Upper lobe of left lung (tissue), 4 donors: ENCODE data around the gene PRCC.

ENCODE experiments used
- POLR2A ChIP-seq, 4 donors: fragments of 450-650 bp; IDR thresholded peaks; one replicate each; pipeline ENCODE4 v1.5.1; 2016 to 2017; ENCODE audit warnings: antibody characterized with exemption in 4 of 4, mild to moderate bottlenecking in 2 of 4
- TF ChIP-seq, protein P1 (sequence below), 6 experiments: fragments of 450-650 bp in 4 of 6; fragments of 200-600 bp in 2 of 6; sonication (generic) in 2 of 6; IDR thresholded peaks; one replicate each; pipeline ENCODE4 v1.5.1; 2016 to 2019; ENCODE audit warnings: antibody characterized with exemption in 6 of 6

DNA sequence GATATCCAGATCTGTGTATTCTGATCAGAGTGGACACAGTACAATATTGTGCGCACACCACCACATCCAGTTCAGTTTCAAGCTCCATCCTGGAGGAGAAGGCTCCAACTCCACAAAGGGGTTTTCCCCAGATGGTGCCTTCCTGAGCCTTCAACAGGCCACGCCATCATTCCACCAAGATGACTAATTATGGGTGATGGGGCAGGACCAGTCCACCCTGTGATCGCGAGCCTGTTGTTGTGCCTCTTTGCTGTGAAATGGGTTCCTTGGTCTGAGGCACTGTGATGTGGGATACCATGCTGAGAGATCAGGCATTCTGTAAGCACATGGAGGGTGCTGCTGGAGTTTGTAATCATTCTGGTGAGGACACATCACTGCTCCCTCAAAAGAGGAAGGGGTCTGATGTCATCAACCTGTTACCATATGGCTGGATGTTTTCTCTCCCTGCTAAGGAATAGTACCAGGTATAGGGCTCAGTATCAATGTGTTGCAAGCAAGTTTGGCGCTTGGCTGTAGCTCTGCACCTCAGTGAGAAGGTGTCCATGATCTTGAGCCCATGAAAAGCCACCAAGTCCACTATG lies 56.0 kb downstream of the PRCC start:
- no peak for TF ChIP-seq POLR2A (IDR thresholded peaks at IDR 0.05)
- TF ChIP-seq, protein P1, sequence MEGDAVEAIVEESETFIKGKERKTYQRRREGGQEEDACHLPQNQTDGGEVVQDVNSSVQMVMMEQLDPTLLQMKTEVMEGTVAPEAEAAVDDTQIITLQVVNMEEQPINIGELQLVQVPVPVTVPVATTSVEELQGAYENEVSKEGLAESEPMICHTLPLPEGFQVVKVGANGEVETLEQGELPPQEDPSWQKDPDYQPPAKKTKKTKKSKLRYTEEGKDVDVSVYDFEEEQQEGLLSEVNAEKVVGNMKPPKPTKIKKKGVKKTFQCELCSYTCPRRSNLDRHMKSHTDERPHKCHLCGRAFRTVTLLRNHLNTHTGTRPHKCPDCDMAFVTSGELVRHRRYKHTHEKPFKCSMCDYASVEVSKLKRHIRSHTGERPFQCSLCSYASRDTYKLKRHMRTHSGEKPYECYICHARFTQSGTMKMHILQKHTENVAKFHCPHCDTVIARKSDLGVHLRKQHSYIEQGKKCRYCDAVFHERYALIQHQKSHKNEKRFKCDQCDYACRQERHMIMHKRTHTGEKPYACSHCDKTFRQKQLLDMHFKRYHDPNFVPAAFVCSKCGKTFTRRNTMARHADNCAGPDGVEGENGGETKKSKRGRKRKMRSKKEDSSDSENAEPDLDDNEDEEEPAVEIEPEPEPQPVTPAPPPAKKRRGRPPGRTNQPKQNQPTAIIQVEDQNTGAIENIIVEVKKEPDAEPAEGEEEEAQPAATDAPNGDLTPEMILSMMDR (IDR thresholded peaks at IDR 0.05): no peak
